ENCODE data around the gene ZNF630.
"Not testable (repeated sequence)": the region's sequence is repeated elsewhere in the genome, so short reads cannot be mapped to it uniquely, and the experiment has no call there.

Gene ZNF630
- 0.23 to 2.6 (median 1.2) reads per million in 18 experiments for total RNA-seq

DNA sequence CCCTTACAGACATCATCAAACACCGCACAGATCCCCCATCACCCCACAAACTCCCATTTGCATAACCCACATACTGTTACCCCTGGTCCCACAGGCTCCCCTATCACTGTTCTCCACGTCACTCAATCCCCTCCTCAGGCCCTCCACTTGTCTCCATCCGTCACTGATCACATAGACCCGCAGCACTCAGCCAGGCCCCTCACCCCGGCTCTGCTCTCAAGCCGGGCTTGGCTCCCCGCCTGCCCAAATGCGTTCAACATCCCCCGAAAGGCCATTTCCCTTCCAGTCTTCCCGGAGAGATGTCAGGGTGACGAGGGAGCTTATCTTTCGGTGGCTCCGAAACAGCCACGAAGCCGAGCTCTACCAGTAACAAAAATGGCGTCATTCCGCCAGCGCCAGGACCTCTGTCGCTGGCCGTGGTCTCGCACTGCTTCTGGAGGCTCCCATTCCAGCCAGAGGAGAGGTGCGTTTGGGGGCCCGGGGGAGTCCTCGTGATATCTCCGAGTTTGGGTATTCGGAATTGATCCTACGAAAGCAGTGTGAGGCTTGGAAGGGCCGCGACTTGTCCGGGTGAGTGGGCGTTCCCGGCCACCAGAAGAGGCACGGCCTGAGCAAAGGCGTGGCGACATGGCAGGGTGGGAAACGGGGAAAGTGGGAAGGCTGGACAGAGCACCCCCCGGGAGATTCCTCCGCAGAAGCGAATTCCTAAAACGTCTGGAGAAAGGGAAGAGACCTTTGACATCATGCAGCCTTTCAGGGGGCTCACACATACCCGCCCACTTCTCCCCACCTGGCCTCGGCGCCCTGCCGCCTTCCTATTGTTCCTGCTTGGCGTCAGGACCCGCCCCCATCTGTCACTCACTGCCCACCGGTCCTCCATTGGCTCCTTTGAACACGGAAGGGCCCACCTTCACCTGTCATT, at the start of gene ZNF630:
ZNF630 (minus strand) TSS at position 577 of the 922 bp plus-strand sequence. CDS start 4,754 bp downstream, outside the sequence.
- peak; percentile 15 to 39 for DNase-seq

DNA sequence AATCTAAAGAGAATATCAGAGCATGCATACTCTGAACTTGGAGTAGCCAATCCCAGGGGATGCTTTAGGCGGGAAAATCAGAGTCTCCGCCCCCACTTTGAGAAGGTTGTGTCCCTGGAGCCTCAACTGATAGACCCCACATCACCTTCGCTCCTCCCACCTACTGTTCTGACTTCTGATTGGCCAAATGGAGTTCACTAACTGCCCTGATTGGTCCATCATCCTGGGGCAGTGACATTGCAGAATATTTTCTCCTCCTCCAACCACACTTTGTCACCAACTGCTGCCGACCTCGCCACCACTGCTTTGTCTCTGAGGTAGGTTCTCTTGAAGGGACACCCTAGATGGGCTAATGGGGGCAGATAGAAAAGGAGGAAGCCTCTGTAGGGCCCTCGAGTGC, 36.3 kb upstream of the ZNF630 start:
- no peak for DNase-seq

DNA sequence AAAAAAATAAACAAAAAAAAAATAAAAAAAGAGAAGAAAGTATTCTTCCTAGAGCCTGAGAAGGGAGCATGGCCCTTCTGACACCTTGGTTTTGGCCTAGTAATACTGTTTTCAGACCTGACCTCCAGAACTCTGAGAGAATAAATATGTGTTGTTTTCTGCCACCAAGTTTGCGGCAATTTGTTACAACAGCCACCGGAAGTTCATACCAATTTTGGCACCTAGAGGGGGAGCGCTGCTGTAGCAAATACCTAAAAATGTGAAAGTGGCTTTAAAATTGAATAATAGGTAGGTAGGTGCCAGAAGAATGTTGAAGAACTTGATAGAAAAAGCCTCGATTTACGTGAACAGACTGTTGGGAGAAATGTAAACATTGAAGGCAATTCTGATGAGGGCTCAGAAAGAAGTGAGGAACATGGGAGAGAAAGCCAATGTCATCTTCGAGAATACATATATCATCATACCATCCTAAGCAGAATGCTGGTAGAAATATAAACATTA, 31.5 kb upstream of the ZNF630 start:
- DNase-seq, result no peak

DNA sequence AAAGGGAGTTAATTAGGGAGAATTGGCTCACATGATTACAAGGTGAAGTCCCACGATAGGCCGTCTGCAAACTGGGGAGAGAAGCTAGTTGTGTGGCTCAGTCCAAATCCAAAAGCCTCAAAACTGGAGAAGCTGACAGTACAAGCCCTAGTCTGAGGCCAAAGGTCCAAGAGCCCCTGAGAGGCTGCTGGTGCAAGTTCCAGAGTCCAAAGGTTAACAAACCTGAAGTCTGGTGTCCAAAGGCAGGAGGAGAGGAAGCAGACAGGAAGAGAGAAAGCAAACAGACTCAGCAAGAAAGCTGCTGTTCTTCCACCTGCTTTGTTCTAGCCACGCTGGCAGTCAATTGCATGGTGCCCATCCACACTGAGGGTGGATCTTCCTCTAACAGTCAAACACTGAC, 30.0 kb upstream of the ZNF630 start:
- no peak for DNase-seq

DNA sequence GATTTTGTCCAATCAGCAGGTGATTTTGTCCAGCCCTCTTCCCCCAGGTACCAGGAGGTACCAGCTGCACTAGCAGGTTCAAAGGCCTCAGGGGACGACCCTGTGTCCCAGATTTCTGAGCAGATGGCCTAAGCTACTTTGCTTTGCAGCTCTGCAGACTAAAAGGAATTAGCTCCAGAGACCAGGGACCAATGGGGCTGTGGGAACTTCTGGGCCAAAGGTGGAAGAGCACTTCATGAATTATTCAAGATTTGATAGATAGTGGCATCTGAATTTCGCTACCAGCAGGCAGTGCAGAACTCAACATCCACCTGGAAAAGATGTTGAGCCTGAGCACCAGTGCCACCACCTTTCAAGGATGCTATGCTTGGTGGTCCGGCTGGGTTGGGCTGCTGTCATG, 21.1 kb upstream of the ZNF630 start:
- DNase-seq, result not testable (repeated sequence)

DNA sequence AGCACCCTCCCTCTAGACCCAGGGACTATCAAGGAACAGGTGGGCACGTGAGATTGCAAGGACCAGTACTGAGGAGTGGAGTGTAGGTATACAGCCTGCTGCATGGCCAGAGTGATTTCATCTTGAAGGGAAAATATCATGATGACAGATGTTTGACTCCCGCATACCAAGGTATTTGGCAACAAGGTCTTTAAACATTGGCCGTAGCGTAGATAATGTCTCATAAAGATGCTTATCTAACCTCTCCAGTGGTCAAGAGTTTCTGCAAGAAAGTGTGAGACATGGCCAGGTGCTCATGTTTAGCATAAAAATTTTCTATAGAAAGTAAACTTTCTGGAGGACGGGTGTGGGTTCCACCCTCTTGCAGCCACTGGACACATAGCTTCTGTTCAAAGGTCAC, 18.7 kb upstream of the ZNF630 start:
- DNase-seq, result no peak

DNA sequence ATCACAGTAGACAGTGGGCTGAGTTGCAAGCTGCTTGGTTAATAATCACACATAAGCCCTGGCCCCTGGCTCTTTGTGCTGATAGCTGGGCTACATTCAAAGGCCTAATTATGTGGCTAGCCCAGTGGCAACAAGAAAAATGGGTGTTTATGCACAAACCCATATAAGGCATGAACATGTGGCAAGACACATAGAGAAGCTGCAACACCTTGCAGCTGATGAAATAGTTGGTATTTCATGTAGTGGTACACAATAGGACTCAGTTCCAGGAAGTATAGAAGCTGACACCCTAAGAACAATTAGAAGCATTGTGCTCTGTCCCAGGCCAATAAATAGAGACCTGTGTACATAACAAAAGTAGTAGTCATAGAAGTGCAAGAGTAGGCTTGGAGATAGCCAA, 14.6 kb upstream of the ZNF630 start:
- peak in 1 of 2 donors; percentile 27 for DNase-seq

DNA sequence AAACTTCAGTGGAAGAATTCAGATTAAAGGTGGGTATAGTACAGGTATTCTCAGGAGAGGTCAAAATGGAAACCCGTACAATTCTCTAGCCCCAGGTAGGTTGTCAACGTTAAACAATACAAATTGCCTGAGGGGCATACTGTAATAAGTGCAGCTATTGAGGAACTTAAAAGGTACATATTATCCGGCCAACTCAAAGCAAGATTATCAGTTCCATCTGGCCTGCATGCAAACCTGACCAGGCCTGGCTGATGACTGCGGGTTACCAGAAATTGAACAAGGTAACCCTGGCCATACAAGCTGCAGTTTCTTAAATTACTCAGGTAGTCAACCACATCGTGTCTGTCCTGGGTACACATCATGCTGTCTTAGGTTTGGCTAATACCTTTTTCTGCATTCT, 12.3 kb upstream of the ZNF630 start:
- no peak for DNase-seq

DNA sequence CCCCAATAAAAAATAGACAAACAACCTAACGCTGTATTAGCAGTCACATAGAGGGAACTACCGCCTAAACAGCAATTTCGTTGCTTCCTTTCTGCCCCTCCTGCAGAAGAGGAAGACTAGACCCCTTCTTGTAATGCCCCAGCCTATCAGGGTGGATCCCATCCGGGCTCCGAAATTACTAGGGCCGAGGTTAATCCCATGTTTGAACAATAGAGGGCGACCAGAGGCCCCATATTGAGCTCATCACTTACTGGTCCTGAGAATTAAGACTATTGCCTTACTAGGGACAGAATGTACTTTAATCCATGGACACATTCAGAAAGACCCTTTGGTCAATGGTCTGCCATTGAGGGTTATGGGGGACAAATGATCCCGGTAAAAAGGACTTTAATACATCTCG, 11.8 kb upstream of the ZNF630 start:
- peak; percentile 44 to 52 for DNase-seq

DNA sequence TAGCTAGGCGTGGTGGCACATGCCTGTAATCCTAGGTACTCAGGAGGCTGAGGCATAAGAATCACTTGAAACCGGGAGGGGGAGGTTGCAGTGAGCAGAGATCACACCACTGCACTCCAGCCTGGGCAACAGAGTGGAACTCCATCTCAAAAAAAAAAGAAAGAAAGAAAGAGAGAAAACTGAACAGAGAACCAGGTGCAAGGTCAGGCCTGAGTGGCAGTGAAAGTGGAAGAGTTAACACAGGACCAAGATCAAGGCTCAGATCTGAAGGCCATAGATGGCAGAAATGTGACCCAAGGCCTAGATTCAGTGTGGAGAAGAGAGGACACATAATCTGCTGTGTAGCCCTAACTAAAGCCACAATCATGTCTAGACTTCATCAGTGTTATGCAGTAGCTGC, 4.9 kb upstream of the ZNF630 start:
- no peak for DNase-seq

DNA sequence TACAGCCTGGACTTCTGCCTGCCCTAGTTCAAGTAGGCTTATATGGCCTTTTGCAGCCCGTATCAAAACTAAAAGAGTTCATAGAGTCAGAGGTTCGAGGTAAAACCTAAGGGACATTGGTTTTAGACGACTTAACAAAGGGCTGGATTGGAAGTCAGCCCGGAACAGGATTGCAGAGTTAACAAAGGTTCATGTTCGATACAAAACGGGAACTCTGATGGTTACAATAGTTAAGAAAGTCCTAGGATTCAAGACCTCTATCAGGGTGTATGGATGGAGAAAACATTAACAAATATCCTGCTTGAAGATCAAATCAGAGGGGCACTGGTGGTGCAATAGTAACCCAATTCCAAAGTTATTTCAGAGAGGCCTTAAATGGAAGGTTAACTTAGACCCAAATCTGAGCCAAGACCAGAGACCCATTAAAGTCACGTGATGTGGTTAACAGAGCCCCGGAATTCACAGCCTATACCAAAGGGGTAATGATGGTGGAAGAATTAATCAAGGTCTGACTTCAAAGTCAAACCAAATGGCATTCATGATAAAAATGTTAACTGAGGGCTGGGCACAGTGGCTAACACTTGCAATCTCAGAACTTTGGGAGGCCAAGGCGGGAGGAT, 656 bp upstream of the ZNF630 start:
- no peak for DNase-seq

DNA sequence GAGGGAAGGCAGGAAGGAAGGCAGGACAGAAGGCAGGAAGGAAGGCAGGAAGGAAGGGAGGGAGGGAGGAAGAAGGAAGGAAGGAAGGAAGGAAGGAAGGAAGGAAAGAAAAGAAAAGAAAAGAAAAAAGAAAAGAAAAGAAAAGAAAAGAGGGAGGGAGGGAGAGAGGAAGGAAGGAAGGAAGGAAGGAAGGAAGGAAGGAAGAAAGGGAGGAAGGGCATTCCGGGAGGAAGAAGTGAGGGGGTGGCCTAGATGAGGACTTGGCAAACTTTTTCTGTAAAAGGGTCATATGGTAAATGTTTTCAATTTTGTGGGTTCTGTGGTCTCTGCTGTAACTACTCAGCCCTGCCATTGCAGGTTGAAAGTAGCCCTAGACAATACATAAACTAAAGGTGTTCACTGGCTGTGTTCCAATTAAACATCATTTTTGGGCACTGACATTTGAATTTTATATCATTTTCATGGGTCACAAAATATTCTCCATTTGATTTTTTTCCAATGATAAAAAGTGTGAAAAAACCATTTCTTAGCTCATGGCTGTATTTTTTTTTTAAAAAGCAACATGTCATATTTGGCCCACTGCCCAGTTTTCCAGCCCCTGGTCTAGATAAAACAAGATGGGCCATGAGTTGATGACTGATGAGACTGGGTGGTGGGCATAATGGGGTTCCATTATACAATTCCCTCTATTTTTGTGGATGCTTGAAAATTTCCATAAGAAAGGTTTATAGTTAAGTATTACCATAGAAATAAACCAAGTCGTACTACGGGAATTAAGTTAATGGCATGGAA, 3.1 kb downstream of the ZNF630 start:
- DNase-seq, result no peak

DNA sequence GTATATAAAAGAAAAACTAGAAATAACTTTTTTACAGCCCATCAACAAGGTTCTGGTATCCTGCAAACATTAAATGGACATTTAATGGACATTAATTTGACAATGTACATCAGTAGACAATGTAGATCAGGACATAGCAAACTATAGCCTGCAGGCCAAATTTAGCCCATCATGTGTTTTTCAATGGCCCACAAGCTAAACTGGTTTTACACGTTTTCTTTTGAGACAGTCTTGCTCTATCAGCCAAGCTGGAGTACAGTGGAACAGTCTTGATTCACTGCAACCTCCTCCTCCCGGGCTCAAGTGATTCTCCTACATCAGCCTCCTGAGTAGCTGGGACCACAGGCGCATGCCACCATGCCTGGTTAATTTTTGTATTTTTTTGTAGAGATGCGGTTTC, 7.2 kb downstream of the ZNF630 start:
- DNase-seq, result no peak

DNA sequence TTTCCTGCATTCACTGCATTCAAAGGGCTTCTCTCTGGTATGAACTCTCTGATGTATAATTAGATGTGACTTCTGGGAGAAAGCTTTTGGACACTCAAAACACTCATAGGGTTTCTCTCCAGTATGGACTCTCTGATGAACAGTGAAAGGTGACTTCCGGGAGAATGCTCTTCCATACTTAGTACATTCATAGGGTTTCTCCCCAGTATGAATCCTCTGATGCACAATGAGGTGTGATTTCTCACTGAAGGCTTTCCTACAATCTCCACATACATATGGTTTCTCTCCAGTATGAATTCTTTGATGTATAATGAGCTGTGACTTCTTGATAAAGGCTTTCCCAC, 12.2 kb downstream of the ZNF630 start:
- no peak for DNase-seq

DNA sequence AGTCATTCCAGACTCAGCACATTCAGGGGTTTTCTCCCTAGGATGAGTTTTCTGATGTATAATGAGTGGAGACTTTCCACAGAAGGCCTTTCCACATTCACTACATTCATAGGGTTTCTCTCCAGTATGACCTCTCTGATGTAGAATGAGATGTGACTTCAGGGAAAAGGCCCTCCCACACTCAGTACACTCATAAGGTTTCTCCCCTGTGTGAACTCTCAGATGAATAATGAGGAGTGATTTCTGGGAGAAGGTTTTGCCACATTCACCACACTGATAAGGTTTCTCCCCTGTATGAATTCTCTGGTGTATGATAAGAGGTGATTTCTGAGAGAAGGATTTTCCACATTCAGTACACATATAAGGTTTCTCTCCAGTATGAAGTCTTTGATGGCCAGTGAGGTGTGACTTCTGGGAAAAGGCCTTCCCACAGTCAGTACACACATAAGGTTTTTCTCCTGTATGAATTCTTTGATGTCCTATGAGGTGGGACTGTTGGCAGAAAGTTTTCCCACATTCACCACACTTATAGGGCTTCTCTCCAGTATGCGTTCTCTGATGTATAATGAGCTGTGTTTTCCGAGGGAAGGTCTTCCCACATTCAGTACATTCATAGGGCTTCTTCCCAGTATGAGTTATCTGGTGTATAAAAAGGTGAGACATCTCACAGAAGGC, 12.7 kb downstream of the ZNF630 start:
- DNase-seq, result no peak

DNA sequence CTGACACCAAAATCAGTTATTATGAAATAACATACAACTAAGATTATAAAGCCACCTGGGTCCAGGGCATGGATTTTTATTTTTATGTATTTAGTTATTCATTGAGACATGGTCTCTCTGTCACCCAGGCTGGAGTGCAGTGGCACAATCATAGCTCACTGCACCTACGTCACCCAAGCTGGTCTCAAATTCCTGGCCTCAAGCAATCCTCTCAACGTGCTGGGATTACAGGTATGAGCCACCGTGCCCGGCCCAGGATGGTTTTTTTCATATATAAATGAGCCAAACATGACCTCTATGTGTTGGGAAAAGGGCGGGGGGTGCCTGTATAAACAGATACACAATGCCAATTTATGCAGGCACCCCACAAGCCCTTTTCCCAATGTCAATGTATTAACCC, 24.6 kb downstream of the ZNF630 start:
- no peak for DNase-seq

DNA sequence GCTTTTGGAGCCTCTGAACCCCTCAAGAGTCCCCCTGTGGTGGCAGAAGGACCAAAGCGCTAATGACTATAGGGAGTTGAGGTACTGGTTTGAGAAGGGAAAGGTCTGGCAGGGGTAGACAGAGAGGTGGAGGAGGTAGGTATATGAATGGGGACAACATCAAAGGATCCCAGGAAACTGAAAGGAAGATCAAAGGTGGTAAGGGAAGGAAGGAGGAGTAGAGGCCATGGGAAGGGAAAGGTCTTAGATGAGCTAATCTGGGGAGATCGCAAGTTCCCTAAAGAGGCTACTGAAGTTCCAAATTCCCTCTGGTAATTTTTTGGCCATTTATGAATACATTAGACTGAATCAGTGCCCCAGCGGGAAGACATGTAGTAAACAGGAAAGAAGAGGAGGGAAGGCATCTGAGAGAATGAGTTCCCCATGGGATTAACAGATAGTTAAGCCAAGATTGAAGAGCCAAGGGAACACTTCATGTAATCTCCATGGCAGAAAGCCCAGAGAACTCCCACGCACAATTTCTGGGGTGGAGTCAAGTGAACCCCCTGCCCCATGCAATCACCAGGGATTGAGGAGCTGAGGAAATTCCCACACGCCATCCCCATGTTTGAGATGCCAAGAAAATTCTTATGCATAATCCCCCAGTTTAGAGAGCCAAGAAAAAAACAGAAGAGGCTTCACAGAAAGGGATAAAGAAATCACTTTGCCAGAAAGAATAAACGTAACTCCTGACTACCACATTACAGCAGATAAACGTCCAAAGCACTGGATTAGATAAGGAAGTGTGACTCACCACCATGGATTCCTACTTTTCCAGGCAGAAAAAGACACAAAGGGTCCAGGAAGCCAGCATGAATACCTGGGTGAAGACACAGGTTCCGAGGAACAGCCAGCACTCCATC, 25.8 kb downstream of the ZNF630 start:
- DNase-seq, result no peak

DNA sequence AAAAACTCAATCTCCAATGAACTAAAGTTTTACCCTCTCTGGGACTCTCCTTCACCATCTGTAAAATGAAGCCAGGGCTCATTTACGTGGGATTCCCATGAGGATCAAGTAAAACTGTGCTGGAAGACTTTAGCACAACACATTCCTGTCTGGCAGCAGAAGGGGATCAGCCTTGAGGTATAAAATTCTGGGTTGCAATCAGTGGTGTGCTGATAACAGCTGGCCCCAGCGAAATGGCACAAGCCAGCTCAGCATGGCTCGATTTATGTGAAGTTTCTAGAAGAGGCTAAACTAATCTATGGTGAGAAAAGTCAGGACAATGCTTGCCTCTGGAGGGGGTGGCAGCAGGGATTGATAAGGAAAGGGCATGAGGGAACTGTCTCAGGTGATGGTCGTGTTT, 28.4 kb downstream of the ZNF630 start:
- DNase-seq, result no peak

DNA sequence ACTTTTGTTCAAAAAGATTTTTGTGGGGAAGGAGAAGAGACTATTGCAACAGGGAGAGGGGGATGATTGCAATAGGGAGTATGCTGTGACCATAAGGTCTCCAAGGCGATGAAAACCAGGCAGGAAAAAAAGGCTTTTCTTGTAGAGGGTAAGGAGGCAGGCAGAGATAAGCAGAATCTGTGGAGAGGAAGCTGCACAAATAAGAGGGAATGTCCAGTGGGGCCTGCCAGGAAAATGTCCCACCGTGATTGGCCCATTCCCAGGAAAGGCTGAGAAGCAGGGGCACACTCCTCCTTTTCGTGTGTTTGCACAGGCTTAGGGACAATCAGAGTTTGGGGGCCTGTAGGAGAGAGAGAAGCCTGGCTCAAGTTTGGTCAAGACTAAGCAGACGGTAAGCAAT, 35.5 kb downstream of the ZNF630 start:
- no peak for DNase-seq

DNA sequence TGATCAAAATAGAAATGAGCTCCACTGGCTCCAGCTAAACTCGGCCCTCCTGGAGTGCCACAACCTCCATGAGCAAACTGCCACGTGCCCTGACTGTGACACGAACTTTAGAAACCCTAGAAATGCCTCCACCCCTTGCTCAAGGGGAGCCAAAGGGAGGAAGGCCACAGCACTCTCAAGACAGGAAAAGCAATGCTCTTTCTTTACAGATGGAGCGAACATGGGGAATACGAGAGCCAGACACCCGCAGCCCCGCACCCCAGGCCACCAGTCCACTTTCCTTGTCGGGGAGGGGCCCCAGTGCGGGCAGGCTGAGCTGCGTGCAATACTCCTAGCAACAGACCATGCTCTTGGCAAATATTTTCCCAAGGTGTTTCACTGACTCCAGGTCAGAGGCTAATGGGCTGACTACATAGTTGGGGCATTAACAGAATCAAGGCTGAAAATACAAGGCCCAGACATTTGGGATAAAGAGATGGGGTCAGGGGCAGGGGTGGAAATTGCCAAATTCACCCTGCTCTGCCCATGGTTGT, 40.7 kb downstream of the ZNF630 start:
- DNase-seq, result not testable (repeated sequence)

DNA sequence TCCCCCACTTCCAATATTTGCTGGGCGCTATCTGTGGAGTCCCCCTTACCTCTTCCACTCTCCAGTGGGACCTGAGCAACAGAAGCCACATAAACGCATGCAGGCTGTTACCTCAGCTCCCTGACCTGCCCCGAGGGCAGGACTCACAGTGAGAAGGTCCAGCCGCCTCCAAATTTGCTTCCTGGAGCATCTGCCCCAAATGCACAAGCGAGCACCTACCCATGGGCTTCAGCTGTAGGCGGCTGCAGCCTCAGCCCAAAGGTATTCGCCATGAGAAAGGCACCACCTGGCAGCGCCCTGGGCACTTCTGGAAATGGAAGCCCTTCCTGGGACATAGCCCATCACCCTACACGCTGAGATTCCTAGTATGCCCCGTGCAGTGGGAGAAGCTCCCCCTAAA, 41.2 kb downstream of the ZNF630 start:
- no peak for DNase-seq

Measured in inflammatory macrophage (primary cell).